ENCODE results near the gene DHX9. TPM values are rescaled to one million over a fixed set of nuclear protein-coding genes. Genes with fewer than 3 reads are reported as not detected.

The DHX9 gene
- total RNA-seq: 10 to 100 TPM; 37.7 to 58.8 (median 48.4) TPM

DNA sequence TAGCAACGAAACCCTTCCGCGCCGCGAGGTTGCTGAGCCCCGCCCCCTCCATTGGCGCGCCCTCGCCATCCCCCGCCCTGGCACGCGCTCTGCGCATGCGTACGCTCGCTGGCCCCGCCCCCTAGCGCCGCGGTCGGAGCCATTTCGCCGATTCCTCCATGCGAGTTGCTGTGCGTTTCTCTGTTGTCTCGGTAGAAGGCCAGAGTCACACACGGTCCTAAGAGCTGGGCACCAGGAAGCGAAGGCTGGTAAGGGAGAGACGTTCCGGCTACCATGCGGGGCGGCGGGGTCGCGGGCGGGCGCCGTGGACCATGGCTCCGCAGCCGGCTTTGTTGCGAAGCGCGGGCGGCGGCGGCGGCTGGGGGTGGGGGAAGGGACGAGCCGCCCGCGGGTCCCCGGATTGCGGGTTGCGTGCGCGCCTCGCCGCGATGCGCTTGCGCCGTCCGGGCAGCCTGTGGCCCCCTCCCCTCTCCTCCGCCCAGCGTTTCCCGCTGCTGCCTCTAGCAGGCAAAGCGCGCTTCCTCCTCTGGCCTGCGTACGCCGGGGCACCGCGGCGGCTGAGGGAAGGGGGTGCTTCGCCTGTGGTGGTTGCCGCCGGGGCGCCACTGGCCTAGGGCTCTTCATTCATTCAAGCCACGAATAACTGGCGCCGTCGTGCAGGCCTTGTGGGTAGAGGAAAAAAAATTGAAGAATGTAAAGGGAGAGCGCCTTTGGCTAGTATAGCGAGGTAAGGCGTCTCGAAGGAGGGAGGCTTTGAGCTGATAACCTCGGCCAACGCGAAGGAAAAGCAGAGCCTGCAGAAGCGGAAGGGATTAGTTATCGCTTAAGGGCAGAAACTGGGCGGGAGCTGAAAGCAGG, at the start of gene DHX9:
DHX9 (plus strand) TSS at position 139 of the 858 bp plus-strand sequence. CDS start 3,220 bp downstream, outside the sequence.
- DNase-seq (peak; percentile 81 to 85), ATAC-seq (peak; percentile 94 to 96)
- in situ Hi-C loops (cut with MboI; ENCODE audit: low sequenced_read_pairs in 4 of 4) (loop anchor here in 1 of 4 donors (25.0 kb wide), 1 partner anchor 273 kb away; no protein-coding TSS in a partner anchor), intact Hi-C loops (cut with DNase I; ENCODE audit: low total_unique reads) (loop anchor here (1.0 to 5.0 kb wide), 2 partner anchors 50 to 237 kb away; partner anchors contain the start of genes NPL and RGS16)
- Histone ChIP-seq H3K4me3 (peak within 1 kb of the TSS; percentile 55 to 97 (median 87)), H3K9me3 (no peaks in the 10 kb centered on the region), H3K4me1 (peaks cover 29 to 41% of the 10 kb centered on the region in 2 donors), H3K27me3 (no peaks in the 10 kb centered on the region), H3K27ac (peak within 1 kb of the TSS; percentile 84 to 98 (median 90)), H3K36me3 (peaks cover 0 to 18% of the 10 kb centered on the region in 2 donors)
- peak; percentile 79 to 87 for TF ChIP-seq POLR2A (IDR thresholded peaks at IDR 0.05)
- TF ChIP-seq, protein P1, sequence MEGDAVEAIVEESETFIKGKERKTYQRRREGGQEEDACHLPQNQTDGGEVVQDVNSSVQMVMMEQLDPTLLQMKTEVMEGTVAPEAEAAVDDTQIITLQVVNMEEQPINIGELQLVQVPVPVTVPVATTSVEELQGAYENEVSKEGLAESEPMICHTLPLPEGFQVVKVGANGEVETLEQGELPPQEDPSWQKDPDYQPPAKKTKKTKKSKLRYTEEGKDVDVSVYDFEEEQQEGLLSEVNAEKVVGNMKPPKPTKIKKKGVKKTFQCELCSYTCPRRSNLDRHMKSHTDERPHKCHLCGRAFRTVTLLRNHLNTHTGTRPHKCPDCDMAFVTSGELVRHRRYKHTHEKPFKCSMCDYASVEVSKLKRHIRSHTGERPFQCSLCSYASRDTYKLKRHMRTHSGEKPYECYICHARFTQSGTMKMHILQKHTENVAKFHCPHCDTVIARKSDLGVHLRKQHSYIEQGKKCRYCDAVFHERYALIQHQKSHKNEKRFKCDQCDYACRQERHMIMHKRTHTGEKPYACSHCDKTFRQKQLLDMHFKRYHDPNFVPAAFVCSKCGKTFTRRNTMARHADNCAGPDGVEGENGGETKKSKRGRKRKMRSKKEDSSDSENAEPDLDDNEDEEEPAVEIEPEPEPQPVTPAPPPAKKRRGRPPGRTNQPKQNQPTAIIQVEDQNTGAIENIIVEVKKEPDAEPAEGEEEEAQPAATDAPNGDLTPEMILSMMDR (IDR thresholded peaks at IDR 0.05 in 4 of 5, conservative IDR thresholded peaks at IDR 0.05 in 1 of 5): peak in 4 of 5 experiments; percentile 6 to 24 (median 19)

DNA sequence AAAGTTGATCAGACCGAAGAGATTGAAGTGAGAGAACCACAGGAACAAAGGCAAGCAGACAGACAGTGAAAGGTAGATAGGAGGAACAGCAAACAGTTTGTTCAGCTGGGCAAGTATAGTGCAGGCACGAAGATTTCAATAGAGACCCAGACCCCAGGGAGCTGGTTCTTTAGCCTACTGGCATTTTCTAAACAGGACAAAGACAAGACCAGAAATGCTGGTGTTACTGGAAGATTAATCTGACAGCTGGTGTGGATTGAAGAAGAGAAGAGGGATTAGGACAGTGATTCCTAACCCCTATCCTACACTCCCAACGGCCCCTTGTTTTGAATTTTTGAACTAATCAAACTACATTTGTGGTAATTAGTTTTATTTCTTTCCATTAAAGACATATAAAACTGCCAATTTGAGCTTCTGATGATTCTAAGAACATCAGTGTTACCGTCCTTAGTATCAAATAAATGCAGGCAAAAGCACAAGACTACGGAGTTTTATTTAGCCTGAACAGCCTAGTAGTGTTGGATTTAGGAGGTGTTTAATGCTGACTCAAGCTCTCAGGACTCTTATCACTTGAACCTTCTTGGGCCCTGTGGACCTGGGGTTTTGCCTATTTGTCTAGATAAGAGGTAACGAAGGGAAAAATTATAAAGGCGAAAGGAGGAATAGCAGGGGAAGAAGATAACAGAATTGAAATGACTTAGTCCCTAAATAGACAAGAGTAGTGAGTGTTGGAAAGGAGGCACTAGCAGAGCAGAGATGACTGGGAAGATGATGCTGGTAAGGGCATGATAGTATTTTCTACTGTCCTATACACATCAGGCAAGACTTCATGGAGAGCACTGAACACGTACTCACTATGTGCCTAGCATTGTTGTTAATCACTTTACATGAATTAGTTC, 47.6 kb upstream of the DHX9 start:
- ATAC-seq: no peak
- Histone ChIP-seq H3K4me1 (peaks cover 7 to 9% of the 10 kb centered on the region in 2 donors), H3K9me3 (no peaks in the 10 kb centered on the region), H3K36me3 (no peaks in the 10 kb centered on the region), H3K4me3 (no peak overlapping the region), H3K27me3 (no peaks in the 10 kb centered on the region), H3K27ac (no peak overlapping the region)
- DNase-seq: no peak
- intact Hi-C loops (cut with DNase I; ENCODE audit: low total_unique reads): no loop called here
- no peak for TF ChIP-seq POLR2A (IDR thresholded peaks at IDR 0.05)
- TF ChIP-seq, protein P1 (IDR thresholded peaks at IDR 0.05 in 4 of 5, conservative IDR thresholded peaks at IDR 0.05 in 1 of 5): no peak
- in situ Hi-C loops (cut with MboI; ENCODE audit: low sequenced_read_pairs in 4 of 4): loop anchor here (25.0 kb wide), 2 partner anchors 354 to 704 kb away; no protein-coding TSS in a partner anchor

DNA sequence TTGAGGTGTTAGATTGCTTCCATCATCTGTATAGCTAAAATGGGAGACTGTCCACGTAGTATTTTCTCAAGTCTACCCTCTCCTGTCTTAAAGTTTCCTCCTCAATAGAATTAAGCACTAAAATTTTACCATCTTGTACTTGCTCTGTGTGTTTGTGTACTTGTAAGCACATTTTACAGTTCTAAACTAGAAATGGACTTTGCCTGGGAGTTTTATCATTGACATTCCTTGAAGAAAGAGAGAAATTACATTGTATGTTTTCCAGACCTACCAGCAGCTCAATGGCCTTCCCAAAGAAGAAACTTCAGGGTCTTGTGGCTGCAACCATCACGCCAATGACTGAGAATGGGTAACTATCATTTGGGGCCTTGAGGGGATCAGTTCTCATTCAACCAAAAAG, 45.1 kb upstream of the DHX9 start:
- no peak overlapping the region for H3K4me3 ChIP-seq
- no peaks in the 10 kb centered on the region for H3K36me3 ChIP-seq
- peaks cover 1 to 5% of the 10 kb centered on the region in 2 donors for H3K4me1 ChIP-seq
- ATAC-seq (no peak), DNase-seq (no peak)
- no peak for TF ChIP-seq POLR2A (IDR thresholded peaks at IDR 0.05)
- intact Hi-C loops (cut with DNase I; ENCODE audit: low total_unique reads): no loop called here
- in situ Hi-C loops (cut with MboI; ENCODE audit: low sequenced_read_pairs in 4 of 4): loop anchor here (25.0 kb wide), 2 partner anchors 357 to 707 kb away; no protein-coding TSS in a partner anchor
- no peaks in the 10 kb centered on the region for H3K27me3 ChIP-seq
- no peak overlapping the region for H3K27ac ChIP-seq
- H3K9me3 ChIP-seq: no peaks in the 10 kb centered on the region

DNA sequence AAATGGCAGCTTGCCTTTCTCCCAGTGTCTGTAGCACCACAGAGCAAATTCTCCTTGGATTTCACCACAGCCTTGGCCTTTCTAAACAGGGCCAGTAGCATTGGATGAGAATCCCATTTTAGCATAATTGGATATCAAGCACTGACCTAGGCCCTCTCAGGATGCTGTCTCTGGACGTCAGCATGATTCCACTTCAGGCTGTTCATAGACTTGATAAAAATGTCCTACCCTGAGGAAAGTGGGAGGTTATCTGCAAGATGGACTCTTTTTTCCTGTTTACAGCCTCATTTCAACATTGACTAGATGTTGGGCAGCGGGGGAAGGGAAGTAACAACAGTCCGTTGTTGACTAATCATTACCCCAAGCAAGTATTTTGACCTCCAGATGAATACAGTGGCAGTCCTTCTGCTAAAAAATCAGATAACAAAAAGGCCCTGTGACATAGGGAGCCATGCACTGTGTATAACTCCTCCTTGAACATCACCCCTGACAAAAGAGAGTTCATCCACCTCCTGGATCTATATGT, 44.4 kb upstream of the DHX9 start:
- no peak for ATAC-seq
- TF ChIP-seq POLR2A (IDR thresholded peaks at IDR 0.05): no peak
- TF ChIP-seq, protein P1 (IDR thresholded peaks at IDR 0.05 in 4 of 5, conservative IDR thresholded peaks at IDR 0.05 in 1 of 5): no peak
- DNase-seq: no peak
- Histone ChIP-seq H3K27me3 (no peaks in the 10 kb centered on the region), H3K36me3 (no peaks in the 10 kb centered on the region), H3K4me3 (no peak overlapping the region), H3K9me3 (no peaks in the 10 kb centered on the region), H3K4me1 (peaks cover 0 to 5% of the 10 kb centered on the region in 2 donors), H3K27ac (no peak overlapping the region)
- intact Hi-C loops (cut with DNase I; ENCODE audit: low total_unique reads) (no loop called here), in situ Hi-C loops (cut with MboI; ENCODE audit: low sequenced_read_pairs in 4 of 4) (loop anchor here (25.0 kb wide), 2 partner anchors 357 to 707 kb away; no protein-coding TSS in a partner anchor)

All from gastrocnemius medialis (tissue), 4 donors.